Trophoblast cell (in vitro differentiated cells and primary cell): Measurements from ENCODE around the gene LCE1E.

Experiments used
- DNase-seq, 2 donors: peaks; one replicate each; pipeline ENCODE4 v3.0.0-alpha.2; 2016
- H2AFZ ChIP-seq: 2 replicates; pipeline ENCODE4 v1.6.1; 2013; ENCODE audit warnings: low read length, moderate library complexity, mild to moderate bottlenecking; ENCODE audit not compliant: insufficient read depth, poor library complexity
- H2AK5ac ChIP-seq: 2 replicates; pipeline ENCODE4 v1.6.1; 2013; ENCODE audit warnings: mild to moderate bottlenecking, low read length
- H2BK120ac ChIP-seq: 2 replicates; pipeline ENCODE4 v1.6.1; 2013; ENCODE audit warnings: low read length, mild to moderate bottlenecking, moderate library complexity; ENCODE audit not compliant: insufficient read depth, poor library complexity
- H2BK12ac ChIP-seq: 2 replicates; pipeline ENCODE4 v1.6.1; 2013; ENCODE audit warnings: mild to moderate bottlenecking, low read length, moderate library complexity
- H2BK5ac ChIP-seq: 2 replicates; pipeline ENCODE4 v1.6.1; 2013; ENCODE audit warnings: low read length, low read depth, moderate library complexity, mild to moderate bottlenecking; ENCODE audit not compliant: poor library complexity
- H3K14ac ChIP-seq: 2 replicates; pipeline ENCODE4 v1.6.1; 2013; ENCODE audit warnings: mild to moderate bottlenecking, low read length
- H3K18ac ChIP-seq: 2 replicates; pipeline ENCODE4 v1.6.1; 2013; ENCODE audit warnings: mild to moderate bottlenecking, low read length
- H3K23ac ChIP-seq: 2 replicates; pipeline ENCODE4 v1.6.1; 2013; ENCODE audit warnings: low read length
- H3K27ac ChIP-seq: 2 replicates; pipeline ENCODE4 v1.5.1; 2013; ENCODE audit warnings: low read depth, mild to moderate bottlenecking, inconsistent platforms, low read length, moderate library complexity
- H3K27me3 ChIP-seq: 2 replicates; pipeline ENCODE4 v1.6.1; 2013; ENCODE audit warnings: inconsistent platforms, mild to moderate bottlenecking, low read length, moderate library complexity; ENCODE audit not compliant: insufficient read depth
- H3K36me3 ChIP-seq, 2 experiments: 1 replicate in 1 of 2; 2 replicates in 1 of 2; pipeline ENCODE4 v1.6.1; 2013; ENCODE audit warnings: low read length in 2 of 2, mild to moderate bottlenecking in 2 of 2, moderate library complexity in 1 of 2; ENCODE audit not compliant: insufficient read depth in 2 of 2, control insufficient read depth in 1 of 2
- H3K4ac ChIP-seq: 2 replicates; pipeline ENCODE4 v1.6.1; 2013; ENCODE audit warnings: low read depth, mild to moderate bottlenecking, low read length, moderate library complexity
- H3K4me1 ChIP-seq, 2 experiments: 1 replicate in 1 of 2; 2 replicates in 1 of 2; pipeline ENCODE4 v1.6.1; 2013; ENCODE audit warnings: low read length in 2 of 2, mild to moderate bottlenecking in 2 of 2, moderate library complexity in 1 of 2; ENCODE audit not compliant: insufficient read depth in 2 of 2, control insufficient read depth in 1 of 2
- H3K4me2 ChIP-seq: 2 replicates; pipeline ENCODE4 v1.6.1; 2013; ENCODE audit warnings: inconsistent platforms, mild to moderate bottlenecking, low read length, moderate library complexity
- H3K4me3 ChIP-seq: 2 replicates; pipeline ENCODE4 v1.5.1; 2013; ENCODE audit warnings: mild to moderate bottlenecking, low read depth, low read length, inconsistent platforms
- H3K79me1 ChIP-seq: one replicate; pipeline ENCODE4 v1.6.1; 2013; ENCODE audit warnings: low read length
- H3K79me2 ChIP-seq: 2 replicates; pipeline ENCODE4 v1.6.1; 2013; ENCODE audit warnings: low read length, mild to moderate bottlenecking; ENCODE audit not compliant: control insufficient read depth, insufficient read depth, poor library complexity
- H3K9ac ChIP-seq: 2 replicates; pipeline ENCODE4 v1.6.1; 2013; ENCODE audit warnings: mild to moderate bottlenecking, low read length
- H3K9me3 ChIP-seq: 2 replicates; pipeline ENCODE4 v1.6.1; 2013; ENCODE audit warnings: low read depth, mild to moderate bottlenecking, control low read depth, inconsistent platforms, low read length; ENCODE audit not compliant: insufficient read depth
- H4K12ac ChIP-seq: 2 replicates; pipeline ENCODE4 v1.6.1; 2013; ENCODE audit warnings: low read depth, mild to moderate bottlenecking, low read length, moderate library complexity
- H4K8ac ChIP-seq: 2 replicates; pipeline ENCODE4 v1.6.1; 2013; ENCODE audit warnings: low read depth, mild to moderate bottlenecking, low read length, moderate library complexity
- H4K91ac ChIP-seq: one replicate; pipeline ENCODE4 v1.6.1; 2013; ENCODE audit warnings: low read depth, mild to moderate bottlenecking, low read length, moderate library complexity
- WGBS: extraction: QIAGEN DNeasy Blood & Tissue Kit; methylation state at CpG from one replicate; pipeline ENCODE4 v1.1.7; 2013; ENCODE audit warnings: missing lambda C conversion rate; ENCODE audit not compliant: insufficient read length, insufficient coverage; ENCODE audit errors: extremely low coverage; 5-methylcytosine and 5-hydroxymethylcytosine counted together

The LCE1E gene

GRCh38 chr1:152743371-152744145 is 42.5 kb upstream of the LCE1E start:
- Histone ChIP-seq H3K79me1 (no peaks in the 10 kb centered on the region), H3K23ac (no peak overlapping the region), H3K14ac (no peak overlapping the region), H3K9me3 (peaks cover 23% of the 10 kb centered on the region), H3K18ac (no peak overlapping the region), H4K12ac (no peak overlapping the region), H2BK12ac (no peak overlapping the region), H2AK5ac (no peak overlapping the region), H3K27ac (no peak overlapping the region), H3K4me3 (no peak overlapping the region), H2BK5ac (no peak overlapping the region), H3K27me3 (no peaks in the 10 kb centered on the region), H4K8ac (no peak overlapping the region), H4K91ac (no peak overlapping the region), H2AFZ (no peak overlapping the region), H2BK120ac (no peak overlapping the region), H3K4me2 (no peak overlapping the region), H3K36me3 (no peaks in the 10 kb centered on the region), H3K79me2 (no peaks in the 10 kb centered on the region), H3K4me1 (no peaks in the 10 kb centered on the region), H3K9ac (no peak overlapping the region), H3K4ac (no peak overlapping the region)
- peak; percentile 98 to 99 for DNase-seq
- no CpG with 5 or more reads among the region's 2 CpGs for WGBS

GRCh38 chr1:152745289-152745704 is 40.8 kb upstream of the LCE1E start:
- peak; percentile 44 to 60 for DNase-seq
- H3K4ac ChIP-seq, result no peak overlapping the region
- no peak overlapping the region for H2BK5ac ChIP-seq
- H3K79me2 ChIP-seq, result no peaks in the 10 kb centered on the region
- H3K4me3 ChIP-seq, result no peak overlapping the region
- H3K9me3 ChIP-seq, result peaks cover 23% of the 10 kb centered on the region
- H2AK5ac ChIP-seq, result no peak overlapping the region
- H2AFZ ChIP-seq, result no peak overlapping the region
- no peak overlapping the region for H4K91ac ChIP-seq
- H3K4me1 ChIP-seq, result no peaks in the 10 kb centered on the region
- H2BK12ac ChIP-seq, result no peak overlapping the region
- H3K4me2 ChIP-seq, result no peak overlapping the region
- H3K79me1 ChIP-seq, result no peaks in the 10 kb centered on the region
- H4K12ac ChIP-seq, result no peak overlapping the region
- H3K14ac ChIP-seq, result no peak overlapping the region
- no peak overlapping the region for H2BK120ac ChIP-seq
- H4K8ac ChIP-seq, result no peak overlapping the region
- H3K23ac ChIP-seq, result no peak overlapping the region
- no CpG with 5 or more reads among the region's 4 CpGs for WGBS
- no peaks in the 10 kb centered on the region for H3K27me3 ChIP-seq
- H3K18ac ChIP-seq, result no peak overlapping the region
- no peak overlapping the region for H3K27ac ChIP-seq
- no peak overlapping the region for H3K9ac ChIP-seq
- no peaks in the 10 kb centered on the region for H3K36me3 ChIP-seq

DNA sequence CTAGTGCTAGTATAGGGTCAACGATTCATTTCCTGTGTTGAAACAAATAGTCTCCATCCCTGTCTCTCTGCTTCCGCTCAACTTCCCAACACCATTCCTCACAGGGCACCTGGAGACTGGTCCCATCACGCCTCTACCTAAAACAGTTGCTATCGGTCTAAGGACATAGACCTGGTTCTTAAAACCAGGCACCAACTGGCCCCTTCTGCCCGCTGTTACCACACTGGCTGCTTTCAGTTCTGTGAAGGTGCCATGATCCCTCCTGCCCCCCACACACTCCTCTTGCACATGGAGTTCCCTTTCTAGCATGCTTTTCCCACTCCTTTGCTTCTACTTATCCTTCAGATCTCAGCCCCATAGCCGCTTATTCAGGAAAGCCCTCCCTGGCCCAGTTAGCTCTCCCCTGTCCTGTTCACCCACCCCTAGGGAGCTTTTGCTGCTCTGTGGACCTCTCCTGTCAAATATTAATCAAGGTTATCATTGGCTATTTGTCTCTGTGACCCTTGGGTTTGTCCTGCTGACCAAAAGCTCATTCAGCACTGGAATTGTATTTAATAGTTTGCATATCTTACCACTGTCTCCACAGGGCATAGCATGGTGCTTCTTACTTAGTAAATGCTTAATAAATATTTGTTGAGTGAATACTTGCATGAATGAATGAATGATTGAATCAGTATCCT is 40.2 kb upstream of the LCE1E start:
- H2BK5ac ChIP-seq, result no peak overlapping the region
- no peaks in the 10 kb centered on the region for H3K79me2 ChIP-seq
- H2BK12ac ChIP-seq, result no peak overlapping the region
- H4K12ac ChIP-seq, result no peak overlapping the region
- no peak overlapping the region for H2AK5ac ChIP-seq
- H3K9ac ChIP-seq, result no peak overlapping the region
- peaks cover 24% of the 10 kb centered on the region for H3K9me3 ChIP-seq
- H3K23ac ChIP-seq, result no peak overlapping the region
- DNase-seq, result no peak
- H4K91ac ChIP-seq, result no peak overlapping the region
- no peak overlapping the region for H3K4me3 ChIP-seq
- H3K4me1 ChIP-seq, result no peaks in the 10 kb centered on the region
- no peaks in the 10 kb centered on the region for H3K36me3 ChIP-seq
- no peak overlapping the region for H3K18ac ChIP-seq
- no peak overlapping the region for H2AFZ ChIP-seq
- H2BK120ac ChIP-seq, result no peak overlapping the region
- H3K4me2 ChIP-seq, result no peak overlapping the region
- H4K8ac ChIP-seq, result no peak overlapping the region
- H3K27ac ChIP-seq, result no peak overlapping the region
- WGBS, result no CpG with 5 or more reads among the region's 6 CpGs
- H3K4ac ChIP-seq, result no peak overlapping the region
- no peaks in the 10 kb centered on the region for H3K79me1 ChIP-seq
- H3K14ac ChIP-seq, result no peak overlapping the region
- H3K27me3 ChIP-seq, result no peaks in the 10 kb centered on the region

DNA sequence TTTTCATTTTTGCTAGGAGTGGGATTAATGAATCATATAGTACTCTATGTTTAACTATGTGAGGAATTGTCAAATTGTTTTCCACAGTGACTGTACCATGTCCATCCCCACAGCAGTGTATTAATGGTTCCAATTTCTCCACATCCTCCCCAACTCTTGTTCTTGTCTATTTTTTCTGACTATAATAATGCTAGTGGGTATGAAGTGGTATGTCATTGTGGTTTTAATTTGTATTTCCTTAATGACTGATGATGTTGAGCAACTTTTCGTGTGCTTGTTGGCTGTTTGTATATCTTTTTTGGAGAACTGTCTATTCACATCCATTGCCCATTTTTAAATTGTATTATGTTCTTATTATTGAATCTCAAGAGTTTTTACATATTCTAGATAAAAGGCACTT is 38.2 kb upstream of the LCE1E start:
- H3K4me2 ChIP-seq, result no peak overlapping the region
- H3K36me3 ChIP-seq, result no peaks in the 10 kb centered on the region

More for the DNA sequence above, 38.2 kb upstream of the LCE1E start:
- Histone ChIP-seq H3K27ac (no peak overlapping the region), H2BK120ac (no peak overlapping the region), H4K12ac (no peak overlapping the region), H2AK5ac (no peak overlapping the region), H3K4ac (no peak overlapping the region), H3K27me3 (no peaks in the 10 kb centered on the region), H3K79me1 (no peaks in the 10 kb centered on the region), H4K91ac (no peak overlapping the region), H3K9ac (no peak overlapping the region), H3K23ac (no peak overlapping the region), H3K79me2 (no peaks in the 10 kb centered on the region), H2AFZ (no peak overlapping the region), H3K14ac (no peak overlapping the region), H3K9me3 (peaks cover 20% of the 10 kb centered on the region), H3K4me3 (no peak overlapping the region), H2BK5ac (no peak overlapping the region), H2BK12ac (no peak overlapping the region), H4K8ac (no peak overlapping the region), H3K18ac (no peak overlapping the region), H3K4me1 (no peaks in the 10 kb centered on the region)
- no peak for DNase-seq
- WGBS, result no CpG with 5 or more reads among the region's 1 CpG
